Peyer's patch (tissue), 4 donors: ENCODE data around the gene RRM1.

Experiments used
- CTCF ChIP-seq, 6 experiments: fragments of 450-650 bp in 4 of 6; fragments of 200-600 bp in 2 of 6; sonication (generic) in 1 of 6; IDR thresholded peaks; one replicate each; pipeline ENCODE4 v1.5.1; 2017 to 2019; ENCODE audit warnings: antibody characterized with exemption in 6 of 6, mild to moderate bottlenecking in 3 of 6, moderate library complexity in 1 of 6
- POLR2A ChIP-seq, 2 donors: fragments of 450-650 bp; IDR thresholded peaks; one replicate each; pipeline ENCODE4 v1.5.1; 2017; ENCODE audit warnings: antibody characterized with exemption in 2 of 2, mild to moderate bottlenecking in 2 of 2, moderate library complexity in 2 of 2

GRCh38 chr11:4086575-4087353 lies 7.8 kb upstream of the RRM1 start:
- TF ChIP-seq CTCF (IDR thresholded peaks at IDR 0.05): no peak
- TF ChIP-seq POLR2A (IDR thresholded peaks at IDR 0.05): no peak
